ENCODE data around the gene CDH23.

CDH23 gene

GRCh38 chr10:71651928-71652327, 255.2 kb downstream of the CDH23 start:
- no peak for TF ChIP-seq ESRRG (CRISPR knock-in tag; IDR thresholded peaks at IDR 0.05)
- no peak for TF ChIP-seq TCF4 (CRISPR knock-in tag; IDR thresholded peaks at IDR 0.05; ENCODE audit: borderline replicate concordance)
- TF ChIP-seq ZC3H10 (CRISPR knock-in tag; IDR thresholded peaks at IDR 0.05): no peak
- TF ChIP-seq TOX (CRISPR knock-in tag; IDR thresholded peaks at IDR 0.05; ENCODE audit: borderline replicate concordance): no peak
- TF ChIP-seq GLIS3 (CRISPR knock-in tag; IDR thresholded peaks at IDR 0.05): no peak
- no peak for TF ChIP-seq RARB (CRISPR knock-in tag; IDR thresholded peaks at IDR 0.05)
- TF ChIP-seq, protein P1, sequence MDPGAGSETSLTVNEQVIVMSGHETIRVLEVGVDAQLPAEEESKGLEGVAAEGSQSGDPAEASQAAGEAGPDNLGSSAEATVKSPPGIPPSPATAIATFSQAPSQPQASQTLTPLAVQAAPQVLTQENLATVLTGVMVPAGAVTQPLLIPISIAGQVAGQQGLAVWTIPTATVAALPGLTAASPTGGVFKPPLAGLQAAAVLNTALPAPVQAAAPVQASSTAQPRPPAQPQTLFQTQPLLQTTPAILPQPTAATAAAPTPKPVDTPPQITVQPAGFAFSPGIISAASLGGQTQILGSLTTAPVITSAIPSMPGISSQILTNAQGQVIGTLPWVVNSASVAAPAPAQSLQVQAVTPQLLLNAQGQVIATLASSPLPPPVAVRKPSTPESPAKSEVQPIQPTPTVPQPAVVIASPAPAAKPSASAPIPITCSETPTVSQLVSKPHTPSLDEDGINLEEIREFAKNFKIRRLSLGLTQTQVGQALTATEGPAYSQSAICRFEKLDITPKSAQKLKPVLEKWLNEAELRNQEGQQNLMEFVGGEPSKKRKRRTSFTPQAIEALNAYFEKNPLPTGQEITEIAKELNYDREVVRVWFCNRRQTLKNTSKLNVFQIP (CRISPR knock-in tag; IDR thresholded peaks at IDR 0.05; ENCODE audit: borderline replicate concordance, low read depth): no peak
- no peak for TF ChIP-seq ZNF565 (CRISPR knock-in tag; conservative IDR thresholded peaks at IDR 0.05; ENCODE audit: low read depth)
- TF ChIP-seq, protein P2, sequence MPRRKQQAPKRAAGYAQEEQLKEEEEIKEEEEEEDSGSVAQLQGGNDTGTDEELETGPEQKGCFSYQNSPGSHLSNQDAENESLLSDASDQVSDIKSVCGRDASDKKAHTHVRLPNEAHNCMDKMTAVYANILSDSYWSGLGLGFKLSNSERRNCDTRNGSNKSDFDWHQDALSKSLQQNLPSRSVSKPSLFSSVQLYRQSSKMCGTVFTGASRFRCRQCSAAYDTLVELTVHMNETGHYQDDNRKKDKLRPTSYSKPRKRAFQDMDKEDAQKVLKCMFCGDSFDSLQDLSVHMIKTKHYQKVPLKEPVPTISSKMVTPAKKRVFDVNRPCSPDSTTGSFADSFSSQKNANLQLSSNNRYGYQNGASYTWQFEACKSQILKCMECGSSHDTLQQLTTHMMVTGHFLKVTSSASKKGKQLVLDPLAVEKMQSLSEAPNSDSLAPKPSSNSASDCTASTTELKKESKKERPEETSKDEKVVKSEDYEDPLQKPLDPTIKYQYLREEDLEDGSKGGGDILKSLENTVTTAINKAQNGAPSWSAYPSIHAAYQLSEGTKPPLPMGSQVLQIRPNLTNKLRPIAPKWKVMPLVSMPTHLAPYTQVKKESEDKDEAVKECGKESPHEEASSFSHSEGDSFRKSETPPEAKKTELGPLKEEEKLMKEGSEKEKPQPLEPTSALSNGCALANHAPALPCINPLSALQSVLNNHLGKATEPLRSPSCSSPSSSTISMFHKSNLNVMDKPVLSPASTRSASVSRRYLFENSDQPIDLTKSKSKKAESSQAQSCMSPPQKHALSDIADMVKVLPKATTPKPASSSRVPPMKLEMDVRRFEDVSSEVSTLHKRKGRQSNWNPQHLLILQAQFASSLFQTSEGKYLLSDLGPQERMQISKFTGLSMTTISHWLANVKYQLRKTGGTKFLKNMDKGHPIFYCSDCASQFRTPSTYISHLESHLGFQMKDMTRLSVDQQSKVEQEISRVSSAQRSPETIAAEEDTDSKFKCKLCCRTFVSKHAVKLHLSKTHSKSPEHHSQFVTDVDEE (CRISPR knock-in tag; IDR thresholded peaks at IDR 0.05): no peak
- no peak for ATAC-seq

- TF ChIP-seq ZNF565 (CRISPR knock-in tag; conservative IDR thresholded peaks at IDR 0.05; ENCODE audit: low read depth) (no peak), SNAI2 (CRISPR knock-in tag; IDR thresholded peaks at IDR 0.05) (no peak), CSDC2 (CRISPR knock-in tag; IDR thresholded peaks at IDR 0.05) (no peak), BACH2 (CRISPR knock-in tag; IDR thresholded peaks at IDR 0.05; ENCODE audit: borderline replicate concordance) (no peak), TCF4 (CRISPR knock-in tag; IDR thresholded peaks at IDR 0.05; ENCODE audit: borderline replicate concordance) (no peak), CREB5 (CRISPR knock-in tag; IDR thresholded peaks at IDR 0.05; ENCODE audit: low read depth) (no peak), OSR1 (CRISPR knock-in tag; IDR thresholded peaks at IDR 0.05) (no peak), ZC3H10 (CRISPR knock-in tag; IDR thresholded peaks at IDR 0.05) (no peak), ZFP3 (CRISPR knock-in tag; IDR thresholded peaks at IDR 0.05) (no peak), ZFP30 (CRISPR knock-in tag; IDR thresholded peaks at IDR 0.05) (no peak), ESRRG (CRISPR knock-in tag; IDR thresholded peaks at IDR 0.05) (no peak), RARB (CRISPR knock-in tag; IDR thresholded peaks at IDR 0.05) (no peak), ZNF8 (CRISPR knock-in tag; IDR thresholded peaks at IDR 0.05) (no peak), PATZ1 (CRISPR knock-in tag; IDR thresholded peaks at IDR 0.05; ENCODE audit: borderline replicate concordance) (no peak)
- no peak for ATAC-seq
These were observed 256.3 kb downstream of the CDH23 start for GRCh38 chr10:71653044-71653443.

DNA sequence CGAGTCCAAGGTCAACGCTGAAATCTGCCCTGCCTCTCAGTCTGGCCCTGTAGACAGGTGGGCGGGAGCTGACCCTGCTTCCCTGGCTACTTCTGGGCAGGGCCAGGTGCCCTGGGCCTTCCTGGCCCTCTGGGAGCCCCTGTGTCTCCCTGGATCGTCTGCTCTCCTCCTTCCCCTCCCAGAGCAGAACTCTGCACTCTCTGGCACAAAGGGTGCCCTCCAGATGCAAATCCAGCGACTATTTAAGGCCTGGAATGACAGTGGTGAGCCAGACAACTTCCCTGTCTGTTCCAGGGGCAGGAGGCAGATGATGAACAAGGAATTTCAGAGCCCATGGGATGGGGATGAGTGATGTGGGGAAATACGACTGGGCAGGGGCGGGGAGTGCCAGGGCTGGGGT, 259.5 kb downstream of the CDH23 start:
- TF ChIP-seq TOX (CRISPR knock-in tag; IDR thresholded peaks at IDR 0.05; ENCODE audit: borderline replicate concordance): no peak
- no peak for TF ChIP-seq ZFP3 (CRISPR knock-in tag; IDR thresholded peaks at IDR 0.05)
- TF ChIP-seq, protein P2 (CRISPR knock-in tag; IDR thresholded peaks at IDR 0.05): no peak
- TF ChIP-seq CREB5 (CRISPR knock-in tag; IDR thresholded peaks at IDR 0.05; ENCODE audit: low read depth): no peak
- no peak for TF ChIP-seq ISL1 (CRISPR knock-in tag; IDR thresholded peaks at IDR 0.05)
- ATAC-seq: no peak
